H54 (cell line): ENCODE measurements around the gene THADA.

ENCODE experiments used
- DNase-seq: peaks from one replicate; pipeline ENCODE4 v3.0.0; 2011; ENCODE audit warnings: low spot score, mixed read lengths; ENCODE audit not compliant: insufficient read length
- FAIRE-seq: peaks from 3 replicates; lab custom pipeline; 2011; peaks lifted over from hg19 to GRCh38; lab: Jason Lieb, UNC
- POLR2A ChIP-seq: IDR thresholded peaks from 2 replicates; pipeline ENCODE4 v1.6.1; 2011; ENCODE audit warnings: low read depth, mild to moderate bottlenecking, low read length

THADA gene

DNA sequence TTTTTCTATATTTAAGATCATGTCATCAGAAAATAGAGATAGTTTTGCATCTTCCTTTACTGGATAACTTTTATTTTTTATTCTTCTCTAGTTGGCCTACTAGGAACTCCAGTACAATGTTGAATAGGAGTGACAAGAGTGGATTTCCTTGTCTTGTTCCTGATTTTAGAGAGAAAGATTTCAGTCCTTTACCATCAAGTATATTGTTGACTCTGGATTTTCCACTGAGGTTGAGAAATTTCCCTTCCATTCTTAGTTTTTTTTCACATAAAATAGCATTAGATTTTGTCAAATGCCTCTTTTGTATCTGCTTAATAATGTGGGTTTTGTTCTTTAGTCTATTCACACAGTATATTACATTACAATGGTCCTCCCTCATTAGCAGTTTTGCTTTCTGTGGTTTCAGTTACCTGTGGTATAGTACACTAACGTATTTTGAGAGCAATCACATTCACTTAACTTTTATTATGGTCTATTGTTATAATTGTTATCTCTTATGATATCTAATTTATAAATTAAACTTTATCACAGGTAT lies 105.5 kb downstream of the THADA start:
- FAIRE-seq (no peak), DNase-seq (no peak)
- TF ChIP-seq POLR2A: no peak

DNA sequence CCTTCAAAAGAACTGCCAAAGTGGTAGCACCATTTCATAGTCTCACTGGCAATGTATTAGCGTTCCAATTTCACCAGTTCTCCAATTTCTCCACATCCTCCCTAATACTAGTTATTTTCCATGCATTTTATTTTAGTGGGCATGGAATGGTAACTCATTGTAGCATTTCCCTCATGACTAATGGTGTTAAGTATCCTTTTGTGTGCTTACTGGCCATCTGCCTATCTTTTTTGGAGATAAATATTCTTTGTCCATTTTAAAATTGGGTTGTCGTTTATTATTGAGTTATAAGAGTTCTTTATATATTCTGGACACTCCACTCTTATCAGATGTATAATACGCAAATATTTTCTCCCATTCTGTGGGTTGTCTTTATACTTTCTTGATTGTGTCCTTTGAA lies 107.1 kb downstream of the THADA start:
- DNase-seq: no peak
- no peak for TF ChIP-seq POLR2A
- FAIRE-seq: no peak

DNA sequence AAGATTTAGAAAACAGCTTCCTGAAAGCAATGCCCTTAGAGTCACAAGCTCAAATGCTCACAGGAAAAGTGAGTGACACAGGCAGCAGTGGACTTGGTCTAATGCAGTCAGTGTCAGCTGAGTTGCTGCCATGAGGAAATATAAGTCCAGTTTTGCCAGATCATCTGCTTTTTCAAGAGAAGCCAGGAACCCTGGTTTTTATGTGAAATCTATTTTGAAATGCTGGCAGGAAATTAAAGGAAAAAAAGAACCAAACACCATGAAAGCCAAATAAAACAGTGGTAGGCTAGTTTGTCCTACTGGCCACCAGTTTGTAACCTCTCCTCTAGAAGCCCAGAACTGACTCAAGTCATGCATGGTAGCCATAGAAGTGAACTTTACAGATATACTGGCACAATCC lies 109.2 kb downstream of the THADA start:
- FAIRE-seq (no peak), DNase-seq (no peak)
- no peak for TF ChIP-seq POLR2A

DNA sequence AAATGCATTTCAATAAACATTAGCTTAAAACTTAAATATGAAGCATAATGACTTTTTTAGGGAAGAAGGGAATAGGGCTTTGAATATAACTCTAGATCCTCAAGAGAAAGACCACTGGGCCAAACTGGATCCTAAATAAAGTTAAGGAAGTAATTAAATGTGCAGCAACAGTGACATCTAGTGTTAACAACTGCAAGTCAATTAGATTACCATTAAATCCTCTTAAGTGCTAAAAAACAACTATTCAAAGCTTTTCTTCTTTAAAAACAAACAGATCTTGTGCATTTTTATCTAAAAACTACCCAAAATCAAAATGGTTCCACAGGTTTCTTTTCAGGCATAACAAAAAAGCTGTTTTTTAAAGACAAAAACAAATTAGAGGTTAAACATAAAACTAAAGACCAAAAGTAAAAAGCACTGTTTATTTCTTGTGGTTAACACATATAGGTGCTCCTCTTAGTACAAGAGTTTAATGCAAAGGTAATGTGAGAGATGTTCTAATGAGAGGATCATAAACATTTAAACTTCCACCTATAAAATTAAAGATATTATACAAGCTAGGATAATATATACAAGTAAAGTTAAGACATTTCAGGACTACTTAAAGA lies 111.4 kb downstream of the THADA start:
- DNase-seq: no peak
- peak; percentile 95 for FAIRE-seq
- no peak for TF ChIP-seq POLR2A

DNA sequence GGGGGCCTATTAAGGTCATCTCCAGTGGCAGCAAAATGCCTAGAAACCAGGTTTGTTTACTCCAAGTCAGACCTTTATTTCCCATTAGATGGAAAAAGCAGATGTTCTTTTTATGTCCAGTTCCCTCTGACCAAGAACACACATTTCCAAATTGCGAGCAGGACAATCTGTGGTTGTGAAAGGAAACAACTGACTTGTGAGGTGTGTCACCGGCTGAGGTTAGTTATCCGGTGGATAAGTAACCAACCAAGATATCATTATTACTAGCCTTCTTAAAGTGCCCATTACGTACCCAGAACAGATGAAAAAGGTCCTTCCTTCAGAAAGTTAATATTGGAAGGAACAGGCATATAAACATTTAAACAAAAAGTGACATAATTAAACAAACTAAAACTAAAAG lies 112.9 kb downstream of the THADA start:
- peak; percentile 71 for FAIRE-seq

DNA sequence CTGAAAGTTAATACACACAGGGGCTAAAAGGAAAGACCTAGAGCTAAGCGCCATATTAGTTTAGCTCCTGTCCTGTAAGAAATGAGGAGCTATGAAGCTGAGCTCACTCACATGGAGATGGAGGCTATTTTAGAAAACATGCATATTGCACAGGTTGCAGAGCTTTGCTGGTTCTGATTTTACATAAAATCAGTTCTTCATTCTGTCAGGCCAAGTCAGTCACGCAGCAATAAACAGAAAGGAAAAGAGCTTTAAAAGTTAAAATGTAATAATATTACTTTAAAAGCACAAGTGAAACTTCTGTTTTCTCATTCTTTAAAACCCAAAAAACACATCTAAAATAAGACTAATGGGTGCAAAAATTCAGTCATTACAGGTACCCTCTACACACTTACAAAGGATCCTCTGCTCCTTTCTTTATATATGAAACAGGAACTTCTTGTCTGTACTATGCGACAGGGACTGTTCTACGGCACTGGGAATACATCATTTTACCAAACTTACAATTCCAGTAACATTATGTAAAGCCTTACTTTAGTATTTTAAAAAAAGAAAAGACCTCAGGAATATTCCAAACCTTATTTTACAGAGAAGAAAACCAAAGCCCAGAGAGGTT lies 113.8 kb downstream of the THADA start:
- FAIRE-seq: peak; percentile 23

More for the DNA sequence above, 112.9 kb downstream of the THADA start:
- no peak for DNase-seq
- no peak for TF ChIP-seq POLR2A

DNA sequence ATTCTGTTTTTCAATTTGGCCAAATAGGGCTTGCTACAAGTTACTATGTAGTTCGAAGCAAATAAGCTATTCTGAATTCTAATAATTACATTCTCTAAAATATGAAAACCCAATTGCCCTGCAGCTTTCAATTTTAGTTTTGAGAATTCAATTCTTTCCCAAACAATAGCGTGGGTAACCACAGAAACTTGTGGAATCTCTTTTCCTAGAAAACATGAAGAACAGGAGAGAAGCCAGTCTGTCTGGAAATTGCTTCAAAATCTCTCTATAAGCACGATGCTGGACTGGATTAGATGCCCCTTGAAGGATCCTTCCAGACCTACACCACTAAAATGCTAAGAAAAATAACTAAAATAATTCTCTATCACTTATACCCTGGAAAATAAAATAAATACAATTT lies 115.0 kb downstream of the THADA start:
- DNase-seq (no peak), FAIRE-seq (no peak)
- no peak for TF ChIP-seq POLR2A

More for the DNA sequence above, 113.8 kb downstream of the THADA start:
- DNase-seq: no peak
- no peak for TF ChIP-seq POLR2A

DNA sequence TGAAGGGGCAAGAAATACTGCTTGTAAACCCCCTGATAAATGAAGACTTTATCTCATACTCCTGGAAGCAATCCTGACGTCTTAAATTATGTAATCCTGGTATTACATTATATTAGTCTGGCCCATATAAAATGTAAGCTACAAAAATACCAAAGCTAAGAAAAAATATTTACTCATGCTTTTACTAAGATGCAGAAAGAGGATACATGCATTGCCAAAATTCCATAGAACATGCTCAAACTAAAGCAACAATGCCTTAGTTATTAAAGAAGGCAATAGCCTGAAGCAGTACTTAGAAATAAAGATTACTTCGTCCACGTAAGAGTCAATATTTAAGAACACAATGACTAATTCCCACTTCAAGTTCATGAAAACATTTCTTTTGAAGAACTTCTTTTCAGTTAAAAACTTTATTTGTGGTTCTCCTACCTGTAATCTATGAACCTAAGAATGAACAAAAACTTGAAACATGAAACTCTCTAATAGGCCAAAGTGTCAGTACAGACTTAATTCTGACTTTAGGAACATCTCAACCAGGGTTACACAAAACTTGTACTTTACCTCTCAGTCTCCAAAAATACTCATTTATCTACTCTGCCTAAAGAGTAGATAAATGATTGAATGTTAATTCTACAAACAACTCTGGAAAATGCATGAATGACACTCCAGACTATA lies 117.3 kb downstream of the THADA start:
- no peak for TF ChIP-seq POLR2A
- DNase-seq (no peak), FAIRE-seq (no peak)

DNA sequence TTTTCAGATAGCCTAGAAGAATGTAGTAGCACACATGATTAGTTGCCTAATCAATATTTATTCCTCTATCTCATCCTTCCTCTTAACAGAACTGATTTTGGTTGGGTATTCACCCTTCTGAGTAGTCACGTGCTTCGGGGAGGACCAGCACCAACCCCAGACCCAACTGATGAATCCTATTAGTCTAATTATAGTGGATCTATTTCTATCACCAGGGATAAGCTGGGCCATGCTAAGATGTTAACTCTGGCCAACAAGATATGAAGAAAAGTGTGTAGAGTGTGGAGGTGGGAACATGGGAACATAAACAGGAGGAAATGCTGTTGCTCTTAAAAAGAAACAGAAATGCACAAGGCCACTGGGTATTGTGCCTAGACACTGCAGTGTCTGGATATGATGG lies 119.9 kb downstream of the THADA start:
- DNase-seq (no peak), FAIRE-seq (no peak)
- TF ChIP-seq POLR2A: no peak

DNA sequence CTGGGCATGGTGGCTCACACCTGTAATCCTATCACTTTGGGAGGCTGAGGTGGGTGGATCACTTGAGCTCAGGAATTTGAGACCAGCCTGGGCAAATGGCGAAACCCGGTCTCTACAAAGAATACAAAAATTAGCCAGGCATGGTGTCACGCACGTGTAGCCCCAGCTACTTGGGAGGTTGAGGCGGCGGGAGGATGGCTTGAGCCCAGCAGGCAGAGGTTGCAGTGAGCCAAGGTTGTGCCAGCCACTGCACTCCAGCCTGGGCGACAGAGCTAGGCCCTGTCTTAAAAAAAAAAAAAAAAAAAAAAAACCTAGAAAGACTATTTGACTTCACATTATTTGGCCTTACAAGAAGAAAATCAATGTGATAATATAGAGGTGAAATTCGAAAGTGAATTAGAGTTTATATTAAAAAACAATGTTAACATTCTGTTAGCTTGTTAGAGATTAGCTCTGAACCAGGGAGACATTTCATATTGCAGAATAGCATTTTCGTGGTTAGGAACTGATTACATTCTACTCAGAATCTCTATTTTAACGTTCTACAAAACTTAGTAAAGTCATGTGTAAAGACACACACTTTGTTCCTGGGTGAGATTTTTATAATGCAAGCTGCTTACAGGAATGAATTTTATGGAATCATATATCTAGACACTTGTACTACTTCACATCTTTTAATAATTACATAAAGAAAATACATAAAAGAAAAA lies 120.5 kb downstream of the THADA start:
- FAIRE-seq: no peak
- no peak for TF ChIP-seq POLR2A
- no peak for DNase-seq

DNA sequence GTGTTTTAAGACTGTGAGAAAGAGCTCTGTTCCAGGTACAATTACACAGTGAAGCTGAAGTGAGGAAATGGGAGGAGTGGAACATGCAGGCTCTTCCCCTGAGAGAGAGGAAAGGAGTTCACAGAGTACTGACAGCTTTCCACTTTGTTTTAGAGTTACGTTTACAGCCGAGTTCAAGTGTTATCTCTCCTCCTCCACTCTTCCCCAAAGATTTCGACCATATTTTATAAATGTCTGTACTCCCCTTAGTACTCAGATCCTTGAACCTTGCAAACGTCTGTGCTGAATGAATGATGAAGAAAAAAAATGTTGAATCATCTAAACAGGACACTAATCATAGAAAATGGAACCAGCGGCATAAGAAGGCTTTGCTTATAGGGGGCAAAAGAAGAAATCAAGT lies 121.6 kb downstream of the THADA start:
- TF ChIP-seq POLR2A: no peak
- DNase-seq: no peak
- FAIRE-seq: no peak

DNA sequence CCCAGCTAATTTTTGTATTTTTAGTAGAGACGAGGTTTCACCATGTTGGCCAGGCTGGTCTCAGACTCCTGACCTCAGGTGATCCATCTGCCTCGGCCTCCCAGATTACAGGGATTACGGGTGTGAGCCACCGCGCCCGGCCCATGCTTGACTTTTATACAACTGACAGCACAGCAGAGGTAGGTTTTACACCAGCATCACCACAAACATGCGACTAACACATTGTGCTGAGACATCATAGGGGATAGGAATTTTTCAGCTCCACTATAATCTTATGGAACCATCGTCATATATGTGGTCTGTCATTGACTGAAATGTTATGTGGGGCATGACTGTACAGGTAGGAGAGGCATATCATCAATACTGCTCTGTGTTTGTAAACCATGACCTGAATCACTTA lies 122.1 kb downstream of the THADA start:
- no peak for TF ChIP-seq POLR2A
- no peak for FAIRE-seq
- DNase-seq: no peak

DNA sequence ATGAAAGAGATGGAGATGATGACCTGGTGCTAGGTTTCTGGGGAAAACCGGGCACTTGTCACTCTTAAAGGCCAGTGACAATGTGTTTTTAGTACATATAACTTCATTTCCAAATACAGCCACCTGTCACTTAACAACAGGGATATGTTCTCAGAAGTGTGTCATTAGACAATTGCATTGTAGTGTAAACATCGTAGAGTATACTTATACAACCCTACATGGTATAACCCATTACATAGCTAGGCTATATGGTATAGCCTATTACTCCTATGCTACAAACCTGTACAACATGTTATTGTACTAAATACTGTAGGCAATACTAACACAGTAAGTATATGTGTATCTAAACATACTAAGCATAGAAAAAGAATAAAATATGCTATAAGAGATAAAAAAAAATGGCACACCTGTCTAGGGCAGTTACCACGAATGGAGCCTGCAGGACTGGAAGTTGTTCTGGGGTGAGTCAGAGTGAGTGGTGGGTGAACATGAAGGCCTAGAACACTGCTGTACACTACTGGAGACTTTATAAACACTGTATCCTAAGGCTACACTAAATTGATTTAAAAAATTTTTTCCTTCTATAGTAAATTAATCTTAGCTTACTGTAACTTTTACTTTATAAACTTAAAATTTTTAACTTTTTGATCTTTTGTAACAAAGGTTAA lies 123.2 kb downstream of the THADA start:
- FAIRE-seq: no peak
- TF ChIP-seq POLR2A: no peak
- DNase-seq: no peak
